ENCODE measurements around the gene DYRK2. TPM values are rescaled to one million over a fixed set of nuclear protein-coding genes. Genes with fewer than 3 reads are reported as not detected.

The DYRK2 gene
- 28.5 and 33.6 TPM in 2 replicates for total RNA-seq

GRCh38 chr12:67648521-67649260, at the start of gene DYRK2:
DYRK2 (plus strand) TSS chr12:67648745; CDS start chr12:67649134, 389 bp downstream.

